Measurements from ENCODE around the gene CKLF.

CKLF gene

GRCh38 chr16:66561381-66562080 is 9.2 kb downstream of the CKLF start:
- Histone ChIP-seq H4K91ac (ENCODE audit: low read depth, low read length) (no peak overlapping the region), H3K27me3 (ENCODE audit: insufficient read depth, low read length) (no peaks in the 10 kb centered on the region), H3K36me3 (ENCODE audit: control insufficient read depth in 1 of 2, insufficient read depth in 2 of 2, low read length in 2 of 2) (peaks cover 4 to 6% of the 10 kb centered on the region in 2 experiments), H4K12ac (ENCODE audit: low read depth, low read length) (no peak overlapping the region), H3K9ac (ENCODE audit: low read length) (no peak overlapping the region), H4K8ac (ENCODE audit: low read depth, low read length) (no peak overlapping the region), H3K9me3 (ENCODE audit: insufficient read depth, low read depth, low read length) (no peaks in the 10 kb centered on the region), H3K79me2 (ENCODE audit: control insufficient read depth, insufficient read depth, low read length, poor library complexity) (no peaks in the 10 kb centered on the region), H3K18ac (ENCODE audit: low read length) (no peak overlapping the region), H3K4me1 (ENCODE audit: control insufficient read depth in 1 of 2, insufficient read depth in 2 of 2, low read length in 2 of 2) (peaks cover 0 to 2% of the 10 kb centered on the region in 2 experiments), H3K14ac (ENCODE audit: low read length) (no peak overlapping the region), H2BK5ac (ENCODE audit: low read depth, low read length, poor library complexity) (no peak overlapping the region), H2AK5ac (ENCODE audit: low read length) (no peak overlapping the region), H2BK120ac (ENCODE audit: insufficient read depth, low read length, poor library complexity) (no peak overlapping the region), H2BK12ac (ENCODE audit: low read length) (no peak overlapping the region), H3K4me3 (ENCODE audit: low read depth, low read length) (no peak overlapping the region), H3K23ac (ENCODE audit: low read length) (no peak overlapping the region), H3K4ac (ENCODE audit: low read depth, low read length) (no peak overlapping the region), H3K4me2 (ENCODE audit: low read length) (no peak overlapping the region), H3K27ac (ENCODE audit: low read depth, low read length) (no peak overlapping the region), H3K79me1 (ENCODE audit: low read length) (no peaks in the 10 kb centered on the region), H2AFZ (ENCODE audit: insufficient read depth, low read length, poor library complexity) (no peak overlapping the region)
- no CpG with 5 or more reads among the region's 3 CpGs for WGBS (ENCODE audit: extremely low coverage, insufficient coverage, insufficient read length)
- peak in 1 of 2 donors; percentile 9 for DNase-seq

DNA sequence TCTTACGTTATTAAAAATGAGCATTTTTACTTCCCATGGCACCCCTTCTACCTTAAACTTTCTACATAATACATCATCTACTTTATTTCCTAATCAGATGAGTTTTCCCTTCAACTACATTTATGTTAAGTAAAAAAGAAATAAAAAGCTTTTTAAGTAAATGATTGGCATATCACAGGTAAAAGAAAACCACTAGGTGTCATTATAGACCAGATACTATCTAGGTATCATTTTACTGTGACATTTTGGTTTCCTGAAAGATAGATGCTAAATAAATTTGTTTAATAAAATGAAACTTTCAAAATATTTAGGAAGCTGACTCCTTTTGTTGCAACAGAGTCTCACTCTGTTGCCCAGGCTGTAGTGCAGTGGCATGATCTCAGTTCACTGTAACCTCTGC is 10.0 kb downstream of the CKLF start:
- Histone ChIP-seq H4K8ac (ENCODE audit: low read depth, low read length) (no peak overlapping the region), H3K9me3 (ENCODE audit: insufficient read depth, low read depth, low read length) (no peaks in the 10 kb centered on the region), H2AFZ (ENCODE audit: insufficient read depth, low read length, poor library complexity) (no peak overlapping the region), H3K4ac (ENCODE audit: low read depth, low read length) (no peak overlapping the region), H3K4me2 (ENCODE audit: low read length) (no peak overlapping the region), H2AK5ac (ENCODE audit: low read length) (no peak overlapping the region), H3K79me1 (ENCODE audit: low read length) (no peaks in the 10 kb centered on the region), H3K14ac (ENCODE audit: low read length) (no peak overlapping the region), H3K23ac (ENCODE audit: low read length) (no peak overlapping the region), H2BK12ac (ENCODE audit: low read length) (no peak overlapping the region), H3K36me3 (ENCODE audit: control insufficient read depth in 1 of 2, insufficient read depth in 2 of 2, low read length in 2 of 2) (peaks cover 6 to 8% of the 10 kb centered on the region in 2 experiments), H4K12ac (ENCODE audit: low read depth, low read length) (no peak overlapping the region), H3K4me1 (ENCODE audit: control insufficient read depth in 1 of 2, insufficient read depth in 2 of 2, low read length in 2 of 2) (peaks cover 0 to 2% of the 10 kb centered on the region in 2 experiments), H2BK5ac (ENCODE audit: low read depth, low read length, poor library complexity) (no peak overlapping the region), H3K9ac (ENCODE audit: low read length) (no peak overlapping the region), H3K18ac (ENCODE audit: low read length) (no peak overlapping the region), H3K27ac (ENCODE audit: low read depth, low read length) (no peak overlapping the region), H4K91ac (ENCODE audit: low read depth, low read length) (no peak overlapping the region), H3K79me2 (ENCODE audit: control insufficient read depth, insufficient read depth, low read length, poor library complexity) (no peaks in the 10 kb centered on the region), H2BK120ac (ENCODE audit: insufficient read depth, low read length, poor library complexity) (no peak overlapping the region), H3K4me3 (ENCODE audit: low read depth, low read length) (no peak overlapping the region), H3K27me3 (ENCODE audit: insufficient read depth, low read length) (no peaks in the 10 kb centered on the region)
- WGBS (ENCODE audit: extremely low coverage, insufficient coverage, insufficient read length) = 100% methylated on average over 1 of the region's 1 CpG
- peak in 1 of 2 donors; percentile 4 for DNase-seq

DNA sequence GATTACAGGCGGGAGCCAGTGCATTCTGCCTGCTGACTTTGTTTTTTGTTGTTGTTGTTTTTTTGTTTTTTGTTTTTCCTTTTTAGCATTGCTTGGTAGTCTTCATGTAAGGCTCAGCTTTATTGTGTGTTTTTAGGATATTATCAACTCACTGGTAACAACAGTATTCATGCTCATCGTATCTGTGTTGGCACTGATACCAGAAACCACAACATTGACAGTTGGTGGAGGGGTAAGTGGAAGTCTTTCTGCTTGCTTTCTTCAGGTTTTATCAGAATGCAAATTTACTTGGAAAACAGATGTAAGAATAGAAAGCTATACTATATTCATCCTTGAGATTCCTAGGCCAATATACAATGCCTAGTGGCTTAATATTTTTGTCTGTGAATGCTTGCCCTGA is 10.6 kb downstream of the CKLF start:
- Histone ChIP-seq H3K18ac (ENCODE audit: low read length) (no peak overlapping the region), H3K4ac (ENCODE audit: low read depth, low read length) (no peak overlapping the region), H2AFZ (ENCODE audit: insufficient read depth, low read length, poor library complexity) (no peak overlapping the region), H4K91ac (ENCODE audit: low read depth, low read length) (no peak overlapping the region), H2AK5ac (ENCODE audit: low read length) (no peak overlapping the region), H4K12ac (ENCODE audit: low read depth, low read length) (no peak overlapping the region), H3K27me3 (ENCODE audit: insufficient read depth, low read length) (no peaks in the 10 kb centered on the region), H3K14ac (ENCODE audit: low read length) (no peak overlapping the region), H3K27ac (ENCODE audit: low read depth, low read length) (no peak overlapping the region), H3K23ac (ENCODE audit: low read length) (no peak overlapping the region), H2BK5ac (ENCODE audit: low read depth, low read length, poor library complexity) (no peak overlapping the region), H3K4me1 (ENCODE audit: control insufficient read depth in 1 of 2, insufficient read depth in 2 of 2, low read length in 2 of 2) (peaks cover 0 to 2% of the 10 kb centered on the region in 2 experiments), H3K36me3 (ENCODE audit: control insufficient read depth in 1 of 2, insufficient read depth in 2 of 2, low read length in 2 of 2) (peaks cover 6 to 8% of the 10 kb centered on the region in 2 experiments), H4K8ac (ENCODE audit: low read depth, low read length) (no peak overlapping the region), H2BK12ac (ENCODE audit: low read length) (no peak overlapping the region), H3K4me2 (ENCODE audit: low read length) (no peak overlapping the region), H3K9ac (ENCODE audit: low read length) (no peak overlapping the region), H3K79me2 (ENCODE audit: control insufficient read depth, insufficient read depth, low read length, poor library complexity) (no peaks in the 10 kb centered on the region), H3K4me3 (ENCODE audit: low read depth, low read length) (no peak overlapping the region), H3K79me1 (ENCODE audit: low read length) (no peaks in the 10 kb centered on the region), H3K9me3 (ENCODE audit: insufficient read depth, low read depth, low read length) (no peaks in the 10 kb centered on the region), H2BK120ac (ENCODE audit: insufficient read depth, low read length, poor library complexity) (no peak overlapping the region)
- DNase-seq = no peak
- no CpG with 5 or more reads among the region's 2 CpGs for WGBS (ENCODE audit: extremely low coverage, insufficient coverage, insufficient read length)

GRCh38 chr16:66563574-66564334 is 11.4 kb downstream of the CKLF start:
- Histone ChIP-seq H3K4me1 (ENCODE audit: control insufficient read depth in 1 of 2, insufficient read depth in 2 of 2, low read length in 2 of 2) (peaks cover 0 to 2% of the 10 kb centered on the region in 2 experiments), H3K27me3 (ENCODE audit: insufficient read depth, low read length) (no peaks in the 10 kb centered on the region), H3K79me1 (ENCODE audit: low read length) (no peaks in the 10 kb centered on the region), H3K79me2 (ENCODE audit: control insufficient read depth, insufficient read depth, low read length, poor library complexity) (no peaks in the 10 kb centered on the region), H3K36me3 (ENCODE audit: control insufficient read depth in 1 of 2, insufficient read depth in 2 of 2, low read length in 2 of 2) (peaks cover 6 to 8% of the 10 kb centered on the region in 2 experiments), H3K4ac (ENCODE audit: low read depth, low read length) (no peak overlapping the region), H4K12ac (ENCODE audit: low read depth, low read length) (no peak overlapping the region), H2BK5ac (ENCODE audit: low read depth, low read length, poor library complexity) (no peak overlapping the region), H3K4me2 (ENCODE audit: low read length) (no peak overlapping the region), H3K4me3 (ENCODE audit: low read depth, low read length) (no peak overlapping the region), H3K23ac (ENCODE audit: low read length) (no peak overlapping the region), H2BK120ac (ENCODE audit: insufficient read depth, low read length, poor library complexity) (no peak overlapping the region), H3K9me3 (ENCODE audit: insufficient read depth, low read depth, low read length) (no peaks in the 10 kb centered on the region), H2AFZ (ENCODE audit: insufficient read depth, low read length, poor library complexity) (no peak overlapping the region), H3K27ac (ENCODE audit: low read depth, low read length) (no peak overlapping the region), H4K8ac (ENCODE audit: low read depth, low read length) (no peak overlapping the region), H2AK5ac (ENCODE audit: low read length) (no peak overlapping the region), H4K91ac (ENCODE audit: low read depth, low read length) (no peak overlapping the region), H2BK12ac (ENCODE audit: low read length) (no peak overlapping the region), H3K14ac (ENCODE audit: low read length) (no peak overlapping the region), H3K18ac (ENCODE audit: low read length) (no peak overlapping the region), H3K9ac (ENCODE audit: low read length) (no peak overlapping the region)
- no CpG with 5 or more reads among the region's 2 CpGs for WGBS (ENCODE audit: extremely low coverage, insufficient coverage, insufficient read length)
- no peak for DNase-seq
